ENCODE data around the gene MB. TPM values are rescaled to one million over a fixed set of nuclear protein-coding genes. Genes with fewer than 3 reads are reported as not detected.

MB gene
- total RNA-seq, 6 experiments from 2014 or later, result 0.61 to 10.2 (median 1.3) TPM

DNA sequence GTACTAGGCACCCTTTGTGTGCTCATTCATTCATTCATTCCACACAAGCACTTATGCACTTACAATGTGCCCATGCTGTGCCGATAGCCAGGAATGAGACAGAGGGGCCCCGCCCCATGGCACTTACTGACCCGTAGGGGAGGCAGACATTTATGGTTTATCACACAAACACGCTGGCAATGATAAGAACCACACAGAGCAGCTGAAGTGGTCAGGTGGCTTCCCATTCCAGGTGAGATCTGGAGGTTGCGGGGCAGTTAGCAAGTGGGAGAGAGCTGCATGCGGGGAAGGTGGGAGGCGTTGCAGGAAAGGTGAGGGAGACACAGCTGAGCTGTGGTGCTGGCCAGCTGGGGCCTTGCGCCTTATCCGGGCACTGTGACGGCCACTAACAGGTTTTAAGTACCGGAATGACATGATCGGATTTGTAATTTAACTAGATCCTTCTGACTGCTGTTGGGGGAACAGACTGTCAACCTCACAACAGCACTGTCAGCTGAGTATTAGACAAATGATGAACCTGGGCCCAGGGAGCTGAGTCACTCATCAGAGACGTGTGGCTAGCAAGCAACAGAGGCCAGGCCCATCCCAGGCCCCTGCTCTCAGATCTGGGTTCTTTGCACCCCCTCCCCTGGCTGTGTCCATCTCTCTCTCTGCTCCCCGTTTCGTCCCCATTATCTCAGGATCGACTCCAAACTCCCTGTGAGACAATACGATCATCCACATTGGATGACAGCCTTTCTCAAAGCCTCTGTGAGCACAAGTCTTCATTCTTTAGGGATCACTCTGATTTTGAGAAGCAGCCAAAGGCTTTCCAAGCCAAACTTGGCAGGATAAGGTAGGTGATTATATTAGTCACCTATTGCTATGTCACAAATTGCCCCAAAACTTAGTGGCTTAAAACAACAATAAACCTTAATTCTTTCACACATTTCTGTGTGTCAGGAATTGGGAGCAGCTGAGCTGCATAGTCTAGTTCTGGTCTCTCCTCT lies 48.1 kb downstream of the MB start:
- 52% methylated on average over 10 of the region's 17 CpGs for WGBS (ENCODE audit: insufficient coverage, low coverage, low lambda C conversion rate, missing lambda C conversion rate)
- Histone ChIP-seq H3K27ac (no peak overlapping the region), H3K4me3 (no peak overlapping the region), H3K36me3 (no peaks in the 10 kb centered on the region), H3K4me1 (no peaks in the 10 kb centered on the region), H3K27me3 (no peaks in the 10 kb centered on the region), H3K9me3 (no peaks in the 10 kb centered on the region)
- TF ChIP-seq, protein P1, sequence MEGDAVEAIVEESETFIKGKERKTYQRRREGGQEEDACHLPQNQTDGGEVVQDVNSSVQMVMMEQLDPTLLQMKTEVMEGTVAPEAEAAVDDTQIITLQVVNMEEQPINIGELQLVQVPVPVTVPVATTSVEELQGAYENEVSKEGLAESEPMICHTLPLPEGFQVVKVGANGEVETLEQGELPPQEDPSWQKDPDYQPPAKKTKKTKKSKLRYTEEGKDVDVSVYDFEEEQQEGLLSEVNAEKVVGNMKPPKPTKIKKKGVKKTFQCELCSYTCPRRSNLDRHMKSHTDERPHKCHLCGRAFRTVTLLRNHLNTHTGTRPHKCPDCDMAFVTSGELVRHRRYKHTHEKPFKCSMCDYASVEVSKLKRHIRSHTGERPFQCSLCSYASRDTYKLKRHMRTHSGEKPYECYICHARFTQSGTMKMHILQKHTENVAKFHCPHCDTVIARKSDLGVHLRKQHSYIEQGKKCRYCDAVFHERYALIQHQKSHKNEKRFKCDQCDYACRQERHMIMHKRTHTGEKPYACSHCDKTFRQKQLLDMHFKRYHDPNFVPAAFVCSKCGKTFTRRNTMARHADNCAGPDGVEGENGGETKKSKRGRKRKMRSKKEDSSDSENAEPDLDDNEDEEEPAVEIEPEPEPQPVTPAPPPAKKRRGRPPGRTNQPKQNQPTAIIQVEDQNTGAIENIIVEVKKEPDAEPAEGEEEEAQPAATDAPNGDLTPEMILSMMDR (IDR thresholded peaks at IDR 0.05), result no peak
- no peak for TF ChIP-seq POLR2A (IDR thresholded peaks at IDR 0.05)
- intact Hi-C loops (cut with DNase I), result no loop called here
- ATAC-seq (no peak), DNase-seq (no peak)

DNA sequence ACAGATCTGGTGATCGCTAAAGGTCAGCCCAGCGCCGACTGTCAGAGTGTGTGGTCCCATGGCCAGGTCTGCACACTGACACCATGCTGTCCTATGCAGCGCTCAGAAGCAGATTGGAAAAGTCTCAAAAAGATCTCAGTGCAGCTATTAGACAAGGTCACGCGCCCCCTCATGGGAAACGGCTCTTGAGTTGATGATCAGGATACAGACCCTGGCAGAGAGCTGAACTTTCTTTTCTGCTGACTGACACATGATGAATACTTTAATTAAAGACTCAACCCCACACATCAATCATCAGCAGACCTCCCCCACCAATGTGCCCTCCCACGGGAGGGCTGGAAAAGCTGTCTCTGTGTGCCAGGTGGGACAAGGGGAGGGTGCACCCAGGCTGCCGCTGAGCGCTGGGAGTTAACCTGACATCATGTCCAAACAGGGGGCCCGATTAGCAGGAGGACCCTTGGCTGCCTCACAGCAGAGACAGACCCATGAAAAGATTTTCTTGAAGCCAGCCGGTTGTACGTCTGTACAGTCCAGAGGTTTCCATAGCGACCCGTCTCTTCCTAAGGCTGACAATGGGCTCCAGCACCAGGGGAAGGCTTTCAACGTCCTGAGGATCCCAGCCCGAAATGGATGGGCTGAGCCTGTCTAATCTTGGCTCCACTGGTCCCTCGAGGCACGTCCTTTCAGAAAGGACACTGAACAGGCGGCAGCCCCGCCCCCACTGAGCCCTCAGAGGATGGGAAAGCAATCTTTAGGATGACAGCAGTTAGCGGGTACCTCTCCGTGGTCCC lies 49.6 kb downstream of the MB start:
- Histone ChIP-seq H3K4me1 (no peaks in the 10 kb centered on the region), H3K27me3 (no peaks in the 10 kb centered on the region), H3K9me3 (no peaks in the 10 kb centered on the region), H3K27ac (no peak overlapping the region), H3K4me3 (no peak overlapping the region), H3K36me3 (no peaks in the 10 kb centered on the region)
- no peak for DNase-seq
- WGBS (ENCODE audit: insufficient coverage, low coverage, low lambda C conversion rate, missing lambda C conversion rate), result 57% methylated on average over 10 of the region's 23 CpGs
- ATAC-seq, result no peak
- no peak for TF ChIP-seq POLR2A (IDR thresholded peaks at IDR 0.05)
- intact Hi-C loops (cut with DNase I), result no loop called here

DNA sequence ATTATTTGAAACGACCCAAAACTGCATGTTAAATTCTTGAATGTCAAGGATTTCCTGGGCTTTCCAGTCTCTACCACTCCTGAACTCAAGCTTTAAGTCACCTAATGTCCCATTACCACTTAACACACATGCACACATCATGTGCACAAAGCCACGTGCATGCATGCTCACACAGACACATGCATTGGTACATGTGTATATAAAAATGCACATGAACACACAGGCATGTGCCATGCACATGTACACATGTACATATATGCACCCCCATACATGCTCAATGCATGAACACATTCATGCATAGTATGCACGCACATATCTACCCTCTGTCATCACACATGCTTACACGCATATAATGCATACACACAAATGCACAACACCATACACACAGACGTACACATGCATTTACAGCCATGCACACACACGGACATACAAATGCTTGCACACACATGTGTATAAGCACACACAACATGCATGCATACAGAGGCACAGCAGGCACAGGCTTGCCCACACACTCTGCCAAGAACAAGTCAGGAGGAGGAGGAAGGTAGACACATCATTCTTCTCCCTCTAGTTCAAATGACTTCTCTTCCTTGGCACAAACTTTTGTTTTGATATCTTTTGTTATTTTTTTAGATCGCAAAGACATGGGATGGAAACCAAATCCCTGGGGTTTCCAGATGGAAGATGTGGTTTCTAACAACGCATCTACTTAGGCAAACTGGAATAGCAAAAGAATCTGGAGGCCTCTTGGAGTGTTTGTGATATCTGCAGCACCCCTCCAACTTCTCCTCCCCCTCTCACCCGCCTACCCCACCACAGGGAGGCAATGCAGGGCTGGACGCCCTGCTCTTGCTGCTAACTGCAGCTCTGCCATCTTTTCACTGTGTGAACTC lies 51.9 kb downstream of the MB start:
- 51% methylated on average over 6 of the region's 10 CpGs for WGBS (ENCODE audit: insufficient coverage, low coverage, low lambda C conversion rate, missing lambda C conversion rate)
- ATAC-seq, result no peak
- Histone ChIP-seq H3K27me3 (no peaks in the 10 kb centered on the region), H3K4me3 (no peak overlapping the region), H3K27ac (no peak overlapping the region), H3K4me1 (no peaks in the 10 kb centered on the region), H3K36me3 (no peaks in the 10 kb centered on the region), H3K9me3 (no peaks in the 10 kb centered on the region)
- intact Hi-C loops (cut with DNase I), result no loop called here
- TF ChIP-seq POLR2A (IDR thresholded peaks at IDR 0.05), result no peak
- TF ChIP-seq, protein P1 (IDR thresholded peaks at IDR 0.05), result no peak
- no peak for DNase-seq

GRCh38 chr22:35563211-35563610 lies 53.9 kb downstream of the MB start:
- 51% methylated on average over 4 of the region's 7 CpGs for WGBS (ENCODE audit: insufficient coverage, low coverage, low lambda C conversion rate, missing lambda C conversion rate)
- Histone ChIP-seq H3K27ac (no peak overlapping the region), H3K4me3 (no peak overlapping the region), H3K27me3 (no peaks in the 10 kb centered on the region), H3K36me3 (no peaks in the 10 kb centered on the region), H3K4me1 (no peaks in the 10 kb centered on the region), H3K9me3 (no peaks in the 10 kb centered on the region)
- ATAC-seq, result no peak
- no peak for DNase-seq
- intact Hi-C loops (cut with DNase I), result no loop called here
- TF ChIP-seq POLR2A (IDR thresholded peaks at IDR 0.05), result no peak
- TF ChIP-seq, protein P1 (IDR thresholded peaks at IDR 0.05), result no peak

All from right lobe of liver (tissue), 6 donors.